ENCODE data around the gene ERN2.

DNA sequence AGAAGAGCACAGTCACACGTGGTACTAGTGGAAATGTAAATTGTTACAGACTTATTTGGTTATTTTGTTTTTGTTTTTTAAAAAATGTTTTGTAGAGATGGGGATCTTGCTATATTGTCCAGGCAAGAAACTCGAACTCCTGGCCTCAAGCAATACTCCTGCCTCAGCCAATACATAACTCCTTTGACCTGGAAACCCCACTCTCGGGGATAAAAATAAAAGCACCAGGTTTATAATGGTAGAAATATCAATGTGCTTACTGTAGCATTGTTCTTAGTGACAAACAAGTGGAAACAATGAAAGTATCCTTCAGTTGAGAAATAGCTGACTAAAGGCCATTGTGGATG, 11.7 kb upstream of the ERN2 start:
- TF ChIP-seq, protein P1, sequence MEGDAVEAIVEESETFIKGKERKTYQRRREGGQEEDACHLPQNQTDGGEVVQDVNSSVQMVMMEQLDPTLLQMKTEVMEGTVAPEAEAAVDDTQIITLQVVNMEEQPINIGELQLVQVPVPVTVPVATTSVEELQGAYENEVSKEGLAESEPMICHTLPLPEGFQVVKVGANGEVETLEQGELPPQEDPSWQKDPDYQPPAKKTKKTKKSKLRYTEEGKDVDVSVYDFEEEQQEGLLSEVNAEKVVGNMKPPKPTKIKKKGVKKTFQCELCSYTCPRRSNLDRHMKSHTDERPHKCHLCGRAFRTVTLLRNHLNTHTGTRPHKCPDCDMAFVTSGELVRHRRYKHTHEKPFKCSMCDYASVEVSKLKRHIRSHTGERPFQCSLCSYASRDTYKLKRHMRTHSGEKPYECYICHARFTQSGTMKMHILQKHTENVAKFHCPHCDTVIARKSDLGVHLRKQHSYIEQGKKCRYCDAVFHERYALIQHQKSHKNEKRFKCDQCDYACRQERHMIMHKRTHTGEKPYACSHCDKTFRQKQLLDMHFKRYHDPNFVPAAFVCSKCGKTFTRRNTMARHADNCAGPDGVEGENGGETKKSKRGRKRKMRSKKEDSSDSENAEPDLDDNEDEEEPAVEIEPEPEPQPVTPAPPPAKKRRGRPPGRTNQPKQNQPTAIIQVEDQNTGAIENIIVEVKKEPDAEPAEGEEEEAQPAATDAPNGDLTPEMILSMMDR (IDR thresholded peaks at IDR 0.05; ENCODE audit: low read depth, low read length, poor library complexity, severe bottlenecking): no peak
- TF ChIP-seq EZH2phosphoT487 (IDR thresholded peaks at IDR 0.05; ENCODE audit: borderline replicate concordance, low read length): no peak
